NB4 (cell line): Measurements from ENCODE around the gene GABRG3.

Experiments
- DNase-seq: peaks from one replicate; pipeline ENCODE4 v3.0.0; 2010; ENCODE audit warnings: low read depth
- H3K4me3 ChIP-seq: one replicate; pipeline ENCODE4 v1.5.1; 2011; ENCODE audit warnings: mild to moderate bottlenecking, low read depth, low read length, moderate library complexity
- MYC ChIP-seq: IDR thresholded peaks from 2 replicates; pipeline ENCODE4 v1.6.1; 2011; ENCODE audit warnings: low read depth, low read length
- POLR2A ChIP-seq: IDR thresholded peaks from 2 replicates; pipeline ENCODE4 v1.6.1; 2011; ENCODE audit warnings: mild to moderate bottlenecking; ENCODE audit not compliant: insufficient read length; ENCODE audit errors: extremely low read depth
- TF ChIP-seq, protein P1 (sequence below): IDR thresholded peaks from 2 replicates; pipeline ENCODE4 v1.6.1; 2011; ENCODE audit warnings: low read depth, low read length
- TF ChIP-seq, protein P2 (sequence below): IDR thresholded peaks from one replicate; pipeline ENCODE4 v1.5.1; 2012; ENCODE audit warnings: low read depth, low read length

GABRG3 gene

DNA sequence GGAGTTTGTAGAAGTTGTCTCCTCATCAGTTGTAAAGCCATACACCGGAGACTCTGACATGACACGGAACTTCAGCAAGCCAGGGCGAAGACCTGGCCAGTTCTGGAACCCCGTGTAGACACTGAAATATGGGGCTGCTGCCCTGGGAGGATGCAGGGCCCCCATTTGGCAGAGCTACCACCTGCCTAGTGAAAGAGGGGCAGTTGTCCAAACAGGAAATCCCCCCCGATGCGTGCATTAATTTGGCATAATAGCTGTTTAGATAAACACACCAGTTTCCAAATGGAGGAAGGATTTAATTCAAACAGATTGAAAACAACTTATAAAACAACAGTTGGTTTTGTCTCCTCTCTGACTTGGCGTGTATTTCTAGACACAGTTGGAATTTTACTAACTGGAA lies 357.2 kb downstream of the GABRG3 start:
- TF ChIP-seq, protein P1, sequence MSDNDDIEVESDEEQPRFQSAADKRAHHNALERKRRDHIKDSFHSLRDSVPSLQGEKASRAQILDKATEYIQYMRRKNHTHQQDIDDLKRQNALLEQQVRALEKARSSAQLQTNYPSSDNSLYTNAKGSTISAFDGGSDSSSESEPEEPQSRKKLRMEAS: no peak
- TF ChIP-seq POLR2A (no peak), MYC (no peak)
- TF ChIP-seq, protein P2, sequence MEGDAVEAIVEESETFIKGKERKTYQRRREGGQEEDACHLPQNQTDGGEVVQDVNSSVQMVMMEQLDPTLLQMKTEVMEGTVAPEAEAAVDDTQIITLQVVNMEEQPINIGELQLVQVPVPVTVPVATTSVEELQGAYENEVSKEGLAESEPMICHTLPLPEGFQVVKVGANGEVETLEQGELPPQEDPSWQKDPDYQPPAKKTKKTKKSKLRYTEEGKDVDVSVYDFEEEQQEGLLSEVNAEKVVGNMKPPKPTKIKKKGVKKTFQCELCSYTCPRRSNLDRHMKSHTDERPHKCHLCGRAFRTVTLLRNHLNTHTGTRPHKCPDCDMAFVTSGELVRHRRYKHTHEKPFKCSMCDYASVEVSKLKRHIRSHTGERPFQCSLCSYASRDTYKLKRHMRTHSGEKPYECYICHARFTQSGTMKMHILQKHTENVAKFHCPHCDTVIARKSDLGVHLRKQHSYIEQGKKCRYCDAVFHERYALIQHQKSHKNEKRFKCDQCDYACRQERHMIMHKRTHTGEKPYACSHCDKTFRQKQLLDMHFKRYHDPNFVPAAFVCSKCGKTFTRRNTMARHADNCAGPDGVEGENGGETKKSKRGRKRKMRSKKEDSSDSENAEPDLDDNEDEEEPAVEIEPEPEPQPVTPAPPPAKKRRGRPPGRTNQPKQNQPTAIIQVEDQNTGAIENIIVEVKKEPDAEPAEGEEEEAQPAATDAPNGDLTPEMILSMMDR: no peak
- no peak overlapping the region for H3K4me3 ChIP-seq
- DNase-seq: no peak

DNA sequence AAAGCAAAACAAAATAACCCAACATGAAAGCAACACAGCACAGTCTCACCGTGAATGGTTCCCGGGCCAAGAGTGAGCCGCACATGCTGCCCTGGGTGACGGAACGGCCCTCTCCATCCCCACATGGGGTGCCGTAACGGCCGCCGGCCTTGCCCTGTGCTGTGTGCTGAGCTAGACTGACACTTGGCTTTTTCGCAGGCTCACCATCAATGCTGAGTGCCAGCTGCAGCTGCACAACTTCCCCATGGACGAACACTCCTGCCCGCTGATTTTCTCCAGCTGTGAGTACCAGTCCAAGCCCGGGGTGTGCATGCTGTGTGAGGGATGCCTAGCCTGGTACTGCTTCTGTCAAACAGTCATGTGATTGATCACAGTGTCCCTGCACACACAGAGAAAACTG lies 357.6 kb downstream of the GABRG3 start:
- DNase-seq: no peak
- no peak overlapping the region for H3K4me3 ChIP-seq
- TF ChIP-seq, protein P2: no peak
- TF ChIP-seq POLR2A: no peak
- TF ChIP-seq, protein P1: no peak
- no peak for TF ChIP-seq MYC

DNA sequence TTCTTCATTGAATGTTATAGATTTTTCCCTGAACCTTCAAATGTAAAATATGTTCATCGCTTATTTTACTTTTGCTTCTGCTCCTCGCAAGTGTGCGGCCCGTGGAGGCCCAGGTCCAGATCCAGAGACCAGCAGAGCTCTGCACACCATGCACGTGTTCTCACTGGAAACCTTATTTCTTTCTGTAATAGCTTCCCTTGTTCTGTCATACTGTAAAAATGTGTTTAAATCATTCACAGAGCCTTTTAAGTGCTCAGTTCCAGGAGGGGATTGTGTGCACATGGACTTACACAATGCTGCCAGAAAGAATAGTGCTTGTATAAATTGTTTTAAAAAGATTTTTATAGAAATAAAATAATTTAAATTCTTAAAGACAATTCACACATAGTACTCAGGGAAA lies 359.3 kb downstream of the GABRG3 start:
- no peak for DNase-seq
- no peak overlapping the region for H3K4me3 ChIP-seq
- TF ChIP-seq POLR2A (no peak), MYC (no peak)
- TF ChIP-seq, protein P2: no peak
- TF ChIP-seq, protein P1: no peak

DNA sequence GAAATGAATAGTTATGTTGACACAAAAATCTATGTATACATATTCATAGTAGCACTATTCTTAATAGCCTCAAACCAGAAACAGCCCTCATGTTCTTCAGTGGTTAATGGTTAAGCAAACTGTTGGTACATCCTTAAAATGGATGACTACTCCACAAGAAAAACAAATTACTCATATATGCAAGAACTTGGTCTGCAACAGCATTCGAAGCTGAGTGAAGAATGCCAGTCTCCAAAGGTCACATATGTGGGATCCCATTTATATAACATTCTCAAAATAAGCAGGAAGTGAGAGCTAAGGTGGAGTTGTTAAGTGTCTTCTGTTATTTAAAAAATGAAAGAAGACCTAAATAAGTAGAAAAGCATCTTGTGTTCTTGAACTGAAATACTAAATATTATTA lies 365.7 kb downstream of the GABRG3 start:
- no peak overlapping the region for H3K4me3 ChIP-seq
- TF ChIP-seq MYC (no peak), POLR2A (no peak)
- TF ChIP-seq, protein P2: no peak
- TF ChIP-seq, protein P1: no peak
- no peak for DNase-seq

DNA sequence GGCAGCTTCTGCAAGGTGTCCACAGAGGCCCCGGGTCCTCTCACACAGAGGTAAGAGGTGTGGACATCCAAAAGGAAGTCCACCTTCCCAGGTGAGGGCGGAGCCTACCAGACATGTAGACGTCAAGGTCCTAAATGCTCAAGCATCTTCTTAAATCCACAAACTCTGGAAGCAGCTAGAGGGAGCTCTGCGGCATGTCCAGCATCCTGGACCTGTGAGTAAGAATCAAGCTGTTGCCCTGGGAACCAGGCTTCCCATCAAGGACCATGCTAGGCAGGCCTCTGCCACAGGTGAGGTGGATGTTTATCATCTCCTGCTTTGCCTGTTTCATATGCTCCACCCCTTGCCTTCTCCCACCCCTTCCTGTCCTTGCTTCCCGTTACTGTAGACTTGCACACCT lies 368.2 kb downstream of the GABRG3 start:
- no peak for DNase-seq
- no peak for TF ChIP-seq MYC
- TF ChIP-seq, protein P1: no peak
- TF ChIP-seq POLR2A: no peak
- TF ChIP-seq, protein P2: no peak
- no peak overlapping the region for H3K4me3 ChIP-seq
